Measurements from ENCODE around the gene VSIR. TPM values are rescaled to one million over a fixed set of nuclear protein-coding genes. Genes with fewer than 3 reads are reported as not detected.

The VSIR gene
- total and polyA plus RNA-seq, 4 donors = 32.3 to 244 (median 84.5) TPM

- WGBS, 2 donors = 44 to 49% methylated on average over 9 of the region's 9 CpGs
- no peak for TF ChIP-seq CTCF (IDR thresholded peaks at IDR 0.05; ENCODE audit: control extremely low read depth, extremely low read depth)
- Histone ChIP-seq H3K4me1 (ENCODE audit: control insufficient read depth in 5 of 5, insufficient read depth in 5 of 5, low read length in 5 of 5) (peaks cover 0 to 24% (median 8%) of the 10 kb centered on the region in 5 donors), H3K27ac (ENCODE audit: low read depth in 1 of 2, low read length in 1 of 2) (no peak overlapping the region), H3K9ac (ENCODE audit: insufficient read depth in 1 of 2, low read length in 2 of 2) (no peak overlapping the region), H3K4me3 (no peak overlapping the region), H3K27me3 (ENCODE audit: control insufficient read depth in 3 of 3, insufficient read depth in 3 of 3, low read length in 2 of 3) (no peaks in the 10 kb centered on the region), H3K36me3 (ENCODE audit: control insufficient read depth in 4 of 4, insufficient read depth in 4 of 4, low read length in 4 of 4) (no peaks in the 10 kb centered on the region), H3K9me3 (ENCODE audit: control insufficient read depth in 4 of 4, insufficient read depth in 3 of 4, low read length in 3 of 4) (peaks cover 0 to 5% (median 0%) of the 10 kb centered on the region in 4 donors)
- ATAC-seq (ENCODE audit: insufficient read depth, low FRiP score) (no peak), DNase-seq (peak in 1 of 3 donors; percentile 59)
Observed at GRCh38 chr10:71740069-71740653, 33.2 kb downstream of the VSIR start.

- H3K27me3 ChIP-seq (ENCODE audit: control insufficient read depth in 3 of 3, insufficient read depth in 3 of 3, low read length in 2 of 3) = no peaks in the 10 kb centered on the region
- no peak for TF ChIP-seq CTCF (IDR thresholded peaks at IDR 0.05; ENCODE audit: control extremely low read depth, extremely low read depth)
- no peak for DNase-seq
- peaks cover 0 to 28% (median 8%) of the 10 kb centered on the region in 5 donors for H3K4me1 ChIP-seq (ENCODE audit: control insufficient read depth in 5 of 5, insufficient read depth in 5 of 5, low read length in 5 of 5)
- 92 to 93% methylated on average over 8 of the region's 8 CpGs for WGBS, 2 donors
- peaks cover 0 to 5% (median 0%) of the 10 kb centered on the region in 4 donors for H3K9me3 ChIP-seq (ENCODE audit: control insufficient read depth in 4 of 4, insufficient read depth in 3 of 4, low read length in 3 of 4)
- no peaks in the 10 kb centered on the region for H3K36me3 ChIP-seq (ENCODE audit: control insufficient read depth in 4 of 4, insufficient read depth in 4 of 4, low read length in 4 of 4)
- H3K9ac ChIP-seq (ENCODE audit: insufficient read depth in 1 of 2, low read length in 2 of 2) = no peak overlapping the region
- H3K4me3 ChIP-seq = no peak overlapping the region
- no peak overlapping the region for H3K27ac ChIP-seq (ENCODE audit: low read depth in 1 of 2, low read length in 1 of 2)
- no peak for ATAC-seq (ENCODE audit: insufficient read depth, low FRiP score)
Observed at GRCh38 chr10:71739358-71739900, 33.9 kb downstream of the VSIR start.

- no peak for ATAC-seq (ENCODE audit: insufficient read depth, low FRiP score)
- WGBS, 2 donors = 20 to 54% methylated on average over 3 of the region's 3 CpGs
Observed at GRCh38 chr10:71737834-71738197, 35.5 kb downstream of the VSIR start.

More at GRCh38 chr10:71737834-71738197, 35.5 kb downstream of the VSIR start:
- Histone ChIP-seq H3K36me3 (ENCODE audit: control insufficient read depth in 4 of 4, insufficient read depth in 4 of 4, low read length in 4 of 4) (no peaks in the 10 kb centered on the region), H3K4me1 (ENCODE audit: control insufficient read depth in 5 of 5, insufficient read depth in 5 of 5, low read length in 5 of 5) (peaks cover 0 to 28% (median 8%) of the 10 kb centered on the region in 5 donors), H3K27me3 (ENCODE audit: control insufficient read depth in 3 of 3, insufficient read depth in 3 of 3, low read length in 2 of 3) (no peaks in the 10 kb centered on the region), H3K27ac (ENCODE audit: low read depth in 1 of 2, low read length in 1 of 2) (peak overlapping the region in 1 of 2 donors; percentile 63), H3K9me3 (ENCODE audit: control insufficient read depth in 4 of 4, insufficient read depth in 3 of 4, low read length in 3 of 4) (peaks cover 0 to 4% (median 0%) of the 10 kb centered on the region in 4 donors), H3K4me3 (no peak overlapping the region), H3K9ac (ENCODE audit: insufficient read depth in 1 of 2, low read length in 2 of 2) (no peak overlapping the region)
- no peak for DNase-seq
- no peak for TF ChIP-seq CTCF (IDR thresholded peaks at IDR 0.05; ENCODE audit: control extremely low read depth, extremely low read depth)
